Spinal cord (tissue), 10 donors: Measurements from ENCODE around the gene TTC9C. TPM values are rescaled to one million over a fixed set of nuclear protein-coding genes. Genes with fewer than 3 reads are reported as not detected.
"Not testable (repeated sequence)": the region's sequence is repeated elsewhere in the genome, so short reads cannot be mapped to it uniquely, and the experiment has no call there.

Experiments
- DNase-seq, 6 donors: peaks; one replicate each; pipeline versions ENCODE4 v3.0.0 to v3.0.0-alpha.2; 2013 to 2015; ENCODE audit warnings: low spot score in 6 of 6, low read depth in 4 of 6
- H3K27ac ChIP-seq: one replicate; pipeline ENCODE4 v1.5.1; 2013; ENCODE audit warnings: low read depth, low read length, control low read depth
- H3K27me3 ChIP-seq: one replicate; pipeline ENCODE4 v1.6.1; 2013; ENCODE audit warnings: low read length; ENCODE audit not compliant: control insufficient read depth, insufficient read depth
- H3K36me3 ChIP-seq: one replicate; pipeline ENCODE4 v1.6.1; 2013; ENCODE audit warnings: low read length; ENCODE audit not compliant: control insufficient read depth, insufficient read depth
- H3K4me1 ChIP-seq: one replicate; pipeline ENCODE4 v1.6.1; 2013; ENCODE audit warnings: low read length; ENCODE audit not compliant: control insufficient read depth, insufficient read depth
- H3K4me3 ChIP-seq: one replicate; pipeline ENCODE4 v1.5.1; 2013; ENCODE audit warnings: low read depth, low read length, control low read depth
- H3K9me3 ChIP-seq: one replicate; pipeline ENCODE4 v1.6.1; 2013; ENCODE audit warnings: low read length; ENCODE audit not compliant: control insufficient read depth, insufficient read depth
- WGBS: methylation state at CpG from one replicate; pipeline ENCODE4 v1.1.5; 2013; ENCODE audit warnings: missing lambda C conversion rate; ENCODE audit not compliant: insufficient coverage; 5-methylcytosine and 5-hydroxymethylcytosine counted together
- polyA plus RNA-seq, 2 donors: library from polyadenylated mRNA; unstranded; fragments of 120-200 nt; gene quantifications; one replicate each; pipeline ENCODE4 v1.2.1, GENCODE V29; 2013; ENCODE audit not compliant: insufficient read length in 2 of 2
- total RNA-seq, 2 donors: library from RNA; depleted of rRNA in 1 of 2; stranded (reverse); fragments of 120-200 nt in 1 of 2; fragments of >200 nt in 1 of 2; gene quantifications; one replicate each; pipeline versions ENCODE4 v1.2.3 to v1.2.4, GENCODE V29; 2013 to 2014
- donor health status: healthy.

TTC9C gene
- total and polyA plus RNA-seq, 4 donors: 30.7 to 47.5 (median 37.9) TPM

GRCh38 chr11:62693624-62694023 is 34.7 kb upstream of the TTC9C start:
- peaks cover 68% of the 10 kb centered on the region for H3K36me3 ChIP-seq
- not testable (repeated sequence) for DNase-seq, H3K27me3 ChIP-seq, H3K4me1 ChIP-seq, H3K9me3 ChIP-seq, H3K27ac ChIP-seq, H3K4me3 ChIP-seq
- no CpG with 5 or more reads among the region's 4 CpGs for WGBS

- peak in 4 of 6 donors; percentile 47 to 89 (median 72) for DNase-seq
Observed at GRCh38 chr11:62694455-62695167, 33.7 kb upstream of the TTC9C start.

GRCh38 chr11:62702246-62702645 is 26.0 kb upstream of the TTC9C start:
- peaks cover 58% of the 10 kb centered on the region for H3K36me3 ChIP-seq
- peaks cover 18% of the 10 kb centered on the region for H3K4me1 ChIP-seq
- no peak overlapping the region for H3K4me3 ChIP-seq
- DNase-seq: no peak
- WGBS: 94% methylated on average over 3 of the region's 11 CpGs
- H3K9me3 ChIP-seq: no peaks in the 10 kb centered on the region
- no peak overlapping the region for H3K27ac ChIP-seq
- no peaks in the 10 kb centered on the region for H3K27me3 ChIP-seq

More at GRCh38 chr11:62694455-62695167, 33.7 kb upstream of the TTC9C start:
- Histone ChIP-seq H3K36me3 (peaks cover 64% of the 10 kb centered on the region), H3K9me3 (no peaks in the 10 kb centered on the region), H3K27me3 (no peaks in the 10 kb centered on the region), H3K4me3 (no peak overlapping the region), H3K4me1 (peaks cover 7% of the 10 kb centered on the region), H3K27ac (no peak overlapping the region)
- 52% methylated on average over 12 of the region's 14 CpGs for WGBS

- H3K27me3 ChIP-seq, H3K9me3 ChIP-seq, H3K27ac ChIP-seq, DNase-seq, H3K4me3 ChIP-seq: not testable (repeated sequence)
- 88% methylated on average over 4 of the region's 4 CpGs for WGBS
- Histone ChIP-seq H3K36me3 (peaks cover 51% of the 10 kb centered on the region), H3K4me1 (peaks cover 33% of the 10 kb centered on the region)
Observed at GRCh38 chr11:62703921-62704320, 24.4 kb upstream of the TTC9C start.

GRCh38 chr11:62705413-62705812 is 22.9 kb upstream of the TTC9C start:
- WGBS: 41% methylated on average over 6 of the region's 7 CpGs
- Histone ChIP-seq H3K4me1 (peaks cover 44% of the 10 kb centered on the region), H3K4me3 (peak overlapping the region; percentile 83), H3K9me3 (no peaks in the 10 kb centered on the region), H3K36me3 (peaks cover 45% of the 10 kb centered on the region), H3K27ac (peak overlapping the region; percentile 54), H3K27me3 (no peaks in the 10 kb centered on the region)
- DNase-seq: no peak

- H3K9me3 ChIP-seq: no peaks in the 10 kb centered on the region
- no peaks in the 10 kb centered on the region for H3K27me3 ChIP-seq
- H3K27ac ChIP-seq: peak overlapping the region; percentile 98
- DNase-seq: peak in 5 of 6 donors; percentile 90 to 98 (median 95)
- H3K4me1 ChIP-seq: peaks cover 47% of the 10 kb centered on the region
- WGBS: under 1% methylated on average over 73 of the region's 73 CpGs
- peak overlapping the region; percentile 83 for H3K4me3 ChIP-seq
- peaks cover 46% of the 10 kb centered on the region for H3K36me3 ChIP-seq
Observed at GRCh38 chr11:62705880-62706849, 22.1 kb upstream of the TTC9C start.

- 16% methylated on average over 5 of the region's 8 CpGs for WGBS
- H3K4me1 ChIP-seq: peaks cover 47% of the 10 kb centered on the region
- DNase-seq: no peak
Observed at GRCh38 chr11:62706850-62707247, 21.4 kb upstream of the TTC9C start.

GRCh38 chr11:62707277-62707861 is 20.9 kb upstream of the TTC9C start, which contains the start of the genes BSCL2 and GNG3:
TSS of gene BSCL2 (minus strand) at chr11:62707424. CDS start at chr11:62707195, 229 bp downstream.
TSS of gene GNG3 (plus strand) at chr11:62707676. CDS start at chr11:62708296, 620 bp downstream.
- Histone ChIP-seq H3K9me3 (no peaks in the 10 kb centered on the region), H3K27me3 (no peaks in the 10 kb centered on the region), H3K4me1 (peaks cover 47% of the 10 kb centered on the region), H3K36me3 (peaks cover 47% of the 10 kb centered on the region), H3K27ac (peak within 1 kb of the TSS; percentile 98), H3K4me3 (peak within 1 kb of the TSS; percentile 83)
- 27% methylated on average over 8 of the region's 10 CpGs for WGBS
- peak; percentile 77 to 100 (median 94) for DNase-seq

More at GRCh38 chr11:62706850-62707247, 21.4 kb upstream of the TTC9C start:
- Histone ChIP-seq H3K9me3 (no peaks in the 10 kb centered on the region), H3K36me3 (peaks cover 48% of the 10 kb centered on the region), H3K4me3 (peak overlapping the region; percentile 83), H3K27ac (peak overlapping the region; percentile 98), H3K27me3 (no peaks in the 10 kb centered on the region)

- Histone ChIP-seq H3K4me1 (peaks cover 47% of the 10 kb centered on the region), H3K27ac (peak overlapping the region; percentile 98), H3K27me3 (no peaks in the 10 kb centered on the region), H3K9me3 (no peaks in the 10 kb centered on the region), H3K4me3 (peak overlapping the region; percentile 83), H3K36me3 (peaks cover 37% of the 10 kb centered on the region)
- 52% methylated on average over 4 of the region's 5 CpGs for WGBS
- DNase-seq: peak in 1 of 6 donors; percentile 26
Observed at GRCh38 chr11:62708392-62708791, 19.9 kb upstream of the TTC9C start.
